Measurements from ENCODE around the gene IRAK4.
A peak's percentile ranks its signal among the peaks of the same experiment; 100 is the strongest.

- TF ChIP-seq CTCF (IDR thresholded peaks at IDR 0.05) (peak in 3 of 4 donors; percentile 31 to 33 (median 32)), POLR2A (IDR thresholded peaks at IDR 0.05) (no peak)
Observed at GRCh38 chr12:43776498-43776897, 17.7 kb downstream of the IRAK4 start.

All from right lobe of liver (tissue), 4 donors.